NOMO-1 treated with dmso at 0.1 percent for 144 hours (cell line): Measurements from ENCODE around the gene PRR16.

Source experiments
- DNase-seq: peaks from one replicate; lab custom pipeline; 2025; ENCODE audit not compliant: unreplicated experiment; lab: John Stamatoyannopoulos, UW

Gene PRR16

GRCh38 chr5:120512791-120513650 lies 48.9 kb downstream of the PRR16 start:
- DNase-seq, result no peak

DNA sequence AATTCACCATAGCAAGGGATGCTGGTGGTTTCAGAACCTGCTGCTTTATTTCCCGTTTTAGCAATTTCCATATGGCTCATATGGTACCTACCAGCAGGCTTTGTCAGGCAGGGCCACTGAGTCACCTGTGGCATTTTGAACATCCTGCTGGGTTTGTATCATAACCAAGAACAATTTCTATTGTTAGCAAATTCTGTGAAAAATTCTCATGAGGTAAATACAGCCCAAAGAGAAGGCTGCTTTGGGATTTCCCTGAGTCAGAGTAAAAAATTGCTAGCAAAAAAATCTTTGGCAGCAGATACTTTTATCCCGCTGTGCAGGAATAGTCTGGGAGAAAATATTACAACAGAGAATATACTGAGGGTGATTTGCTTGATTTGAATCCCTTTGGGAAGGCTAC lies 52.7 kb downstream of the PRR16 start:
- DNase-seq, result no peak

GRCh38 chr5:120517607-120518252 lies 53.6 kb downstream of the PRR16 start:
- no peak for DNase-seq

GRCh38 chr5:120518581-120518980 lies 54.5 kb downstream of the PRR16 start:
- DNase-seq, result no peak

DNA sequence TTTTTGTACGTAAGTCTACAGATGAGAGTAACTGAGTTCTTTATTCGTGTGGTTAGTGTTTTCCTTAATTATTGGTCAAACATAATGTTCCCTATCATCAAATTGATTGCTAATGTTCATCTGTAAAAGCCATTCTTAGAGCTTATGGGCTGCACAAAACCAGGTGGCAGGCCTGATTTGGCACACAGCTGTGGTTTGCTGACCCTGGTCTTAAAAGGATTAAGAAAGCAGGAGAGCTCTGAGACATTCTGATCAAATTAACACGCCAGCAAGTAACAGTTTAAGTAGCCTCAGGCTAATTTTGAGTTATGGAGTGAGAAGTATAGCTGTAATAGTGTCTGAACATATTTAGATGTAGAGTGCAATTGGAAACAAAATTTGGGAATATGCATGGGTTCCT lies 63.2 kb downstream of the PRR16 start:
- no peak for DNase-seq

GRCh38 chr5:120528609-120529008 lies 64.5 kb downstream of the PRR16 start:
- no peak for DNase-seq

GRCh38 chr5:120529386-120529785 lies 65.3 kb downstream of the PRR16 start:
- no peak for DNase-seq

GRCh38 chr5:120531215-120531614 lies 67.1 kb downstream of the PRR16 start:
- no peak for DNase-seq

GRCh38 chr5:120532835-120533234 lies 68.7 kb downstream of the PRR16 start:
- no peak for DNase-seq

DNA sequence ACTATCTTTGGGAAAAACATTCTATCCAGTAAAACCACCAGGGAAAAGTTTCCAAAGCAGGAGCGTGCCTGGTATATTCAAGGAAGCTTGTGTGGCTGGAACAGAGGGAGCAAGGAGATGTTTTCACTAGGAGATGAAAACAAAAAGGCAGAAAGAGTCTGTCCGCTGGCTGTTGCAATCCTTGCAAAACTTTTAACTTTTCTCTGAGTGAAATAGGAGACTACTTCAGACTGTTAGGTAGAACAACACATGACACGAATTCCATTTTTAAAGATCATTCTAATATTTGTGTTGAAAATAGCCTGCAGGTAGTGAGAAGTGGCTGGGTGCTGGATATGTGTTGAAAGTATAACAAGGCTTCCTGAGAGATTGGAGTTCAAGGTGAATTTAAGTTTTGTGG lies 69.5 kb downstream of the PRR16 start:
- no peak for DNase-seq

DNA sequence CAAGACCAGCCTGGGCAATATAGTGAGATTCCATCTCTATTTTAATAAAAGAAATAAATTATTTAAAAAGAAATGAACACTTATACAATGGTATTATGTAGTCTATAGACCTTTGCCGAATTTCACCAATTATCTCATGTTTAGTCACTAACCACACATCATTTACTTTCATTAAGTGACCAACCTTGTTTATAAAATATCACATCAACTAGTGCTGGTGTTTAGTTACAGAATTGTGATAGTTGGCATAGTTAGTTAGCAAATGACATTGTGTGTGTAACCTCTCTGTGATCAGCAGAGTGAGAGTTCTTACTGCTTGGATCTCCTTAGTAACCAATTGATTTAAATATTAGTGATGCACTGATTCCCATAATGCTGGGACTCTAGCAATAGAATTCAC lies 71.8 kb downstream of the PRR16 start:
- no peak for DNase-seq

DNA sequence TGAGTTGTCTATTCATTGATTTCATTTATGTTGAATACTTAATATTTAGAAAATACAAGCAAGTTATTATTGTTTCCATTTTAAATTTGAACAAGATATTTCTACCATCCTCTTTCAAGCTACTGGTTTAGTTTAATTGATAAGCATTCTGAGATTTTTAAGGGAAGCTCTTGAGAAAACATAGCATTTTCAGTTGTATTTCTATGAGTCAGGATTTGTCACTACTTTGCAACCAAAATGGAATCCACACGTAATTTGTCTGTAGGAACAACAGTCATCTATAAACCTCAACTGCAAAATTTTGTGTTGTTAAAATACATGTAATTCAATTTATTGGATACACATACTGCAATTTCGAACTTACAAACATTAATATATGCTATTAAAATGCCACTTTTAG lies 74.0 kb downstream of the PRR16 start:
- no peak for DNase-seq

DNA sequence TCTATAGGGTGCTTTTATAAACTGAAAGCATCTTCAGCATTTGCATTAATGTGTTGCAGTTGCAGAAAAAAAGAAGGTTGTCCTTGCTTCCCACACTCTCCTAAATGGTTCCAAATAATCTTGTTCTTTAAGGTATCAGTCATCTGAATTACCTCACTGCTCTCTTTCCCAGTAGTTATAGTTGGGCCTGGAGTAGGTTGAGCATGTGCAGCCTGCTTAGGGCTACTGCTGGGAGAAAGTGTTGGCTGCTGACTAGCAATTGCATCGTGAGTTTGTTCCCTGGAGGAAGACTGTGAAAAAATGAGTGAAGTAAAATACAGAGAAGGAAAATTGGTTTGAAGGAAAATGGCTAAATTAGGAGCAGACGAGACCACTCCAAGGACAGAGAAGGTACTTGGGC lies 74.5 kb downstream of the PRR16 start:
- DNase-seq, result no peak

DNA sequence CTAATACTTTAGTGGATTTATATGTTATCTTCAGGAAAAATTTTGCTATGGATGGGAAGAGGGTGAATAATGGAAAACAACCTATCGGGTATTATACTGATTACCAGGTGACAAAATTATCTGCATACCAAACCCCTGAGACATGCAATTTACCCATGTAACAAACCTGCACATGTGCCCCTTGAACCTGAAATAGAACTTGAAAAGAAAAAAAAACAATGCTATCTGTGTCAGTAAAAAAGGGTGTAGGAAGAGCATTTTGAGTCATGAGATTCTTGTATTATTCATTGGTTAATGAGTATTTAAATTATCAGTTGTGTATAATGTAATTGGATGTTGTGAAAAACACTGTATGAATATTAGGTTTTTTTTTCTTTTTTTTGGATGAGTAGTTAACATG lies 75.4 kb downstream of the PRR16 start:
- DNase-seq, result no peak

DNA sequence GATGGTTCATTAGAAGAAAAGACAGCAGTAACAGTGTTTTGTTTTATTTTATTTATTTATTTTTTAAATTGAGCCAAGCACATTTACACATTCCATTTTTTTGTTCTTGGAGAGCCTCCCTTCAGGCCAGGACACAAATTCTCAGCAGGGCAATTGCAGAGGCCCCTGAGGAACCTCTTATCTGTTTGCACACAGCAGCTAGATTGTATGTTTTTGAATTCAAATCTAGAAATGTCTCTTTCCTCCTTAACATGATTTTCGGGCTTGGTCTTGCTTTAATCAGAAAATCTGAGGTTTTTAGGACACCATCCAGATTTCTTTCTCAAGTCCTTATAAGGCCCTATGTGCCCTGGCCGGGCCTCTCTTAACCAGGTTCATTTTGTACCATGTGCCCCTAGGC lies 76.0 kb downstream of the PRR16 start:
- no peak for DNase-seq

- no peak for DNase-seq
Measured at GRCh38 chr5:120544043-120544442, 79.9 kb downstream of the PRR16 start.

DNA sequence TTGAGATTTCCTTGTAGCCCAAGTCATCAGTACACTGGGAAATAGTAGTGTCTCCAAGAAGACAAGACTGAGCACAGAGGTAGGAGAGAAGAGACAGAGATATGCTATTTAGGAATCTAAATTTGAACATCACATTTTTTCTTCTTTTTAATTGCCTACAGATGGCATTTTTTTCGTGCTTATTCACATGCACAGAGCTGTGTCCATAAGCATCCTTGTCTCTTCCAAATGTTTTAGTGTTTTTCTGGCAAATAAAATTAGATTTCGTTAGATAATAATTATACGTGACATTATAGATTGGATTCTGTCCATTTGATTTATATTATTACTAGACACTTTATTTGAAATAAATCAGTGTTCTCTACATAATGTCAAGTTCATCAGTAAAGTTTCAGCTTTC lies 80.9 kb downstream of the PRR16 start:
- no peak for DNase-seq

GRCh38 chr5:120545951-120546350 lies 81.9 kb downstream of the PRR16 start:
- no peak for DNase-seq

- DNase-seq, result no peak
Measured at GRCh38 chr5:120546922-120547321, 82.8 kb downstream of the PRR16 start.

- no peak for DNase-seq
Measured at GRCh38 chr5:120550358-120550757, 86.3 kb downstream of the PRR16 start.

DNA sequence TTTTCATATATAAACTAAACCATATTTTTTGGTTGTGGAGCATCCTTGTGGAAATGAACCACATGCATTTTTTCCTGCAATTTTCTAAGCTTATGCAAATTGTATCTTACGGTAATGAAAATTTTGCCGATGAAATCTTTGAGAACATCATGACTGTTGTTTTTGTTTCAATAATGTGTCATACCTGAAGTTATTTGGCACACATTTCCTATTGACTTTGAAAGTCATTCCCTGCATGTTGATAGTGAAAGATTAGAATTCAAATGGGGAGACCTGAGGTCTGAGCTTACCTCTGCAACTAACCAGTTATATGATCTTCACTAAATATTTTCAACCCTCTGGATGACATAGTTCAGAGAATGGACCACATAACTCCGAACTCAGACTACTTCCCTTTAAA lies 88.5 kb downstream of the PRR16 start:
- DNase-seq, result no peak

DNA sequence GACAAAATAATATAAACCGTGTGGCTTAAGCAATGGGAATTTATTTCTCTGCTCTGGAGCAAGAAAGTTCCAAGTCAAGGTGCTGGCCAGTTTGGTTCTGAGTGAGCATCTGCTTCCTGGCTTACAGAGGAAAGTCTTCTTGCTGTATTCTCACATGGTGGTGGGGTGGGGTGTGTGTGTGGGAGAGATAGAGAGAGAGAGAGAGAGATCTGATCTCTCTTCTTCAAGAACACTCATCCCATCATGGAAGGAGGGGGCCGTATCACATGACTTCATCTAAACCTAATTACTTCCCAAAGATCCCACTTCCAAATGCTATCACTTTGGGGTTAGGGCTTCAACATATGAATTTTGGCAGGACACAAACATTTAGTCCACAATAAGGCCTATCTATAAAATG lies 91.2 kb downstream of the PRR16 start:
- no peak for DNase-seq

GRCh38 chr5:120564013-120564412 lies 99.9 kb downstream of the PRR16 start:
- no peak for DNase-seq
